ENCODE results near the gene TRMU. TPM values are rescaled to one million over a fixed set of nuclear protein-coding genes. Genes with fewer than 3 reads are reported as not detected.

Gene TRMU
- total RNA-seq, 1 experiment from 2014 or later, result 90.1 TPM

DNA sequence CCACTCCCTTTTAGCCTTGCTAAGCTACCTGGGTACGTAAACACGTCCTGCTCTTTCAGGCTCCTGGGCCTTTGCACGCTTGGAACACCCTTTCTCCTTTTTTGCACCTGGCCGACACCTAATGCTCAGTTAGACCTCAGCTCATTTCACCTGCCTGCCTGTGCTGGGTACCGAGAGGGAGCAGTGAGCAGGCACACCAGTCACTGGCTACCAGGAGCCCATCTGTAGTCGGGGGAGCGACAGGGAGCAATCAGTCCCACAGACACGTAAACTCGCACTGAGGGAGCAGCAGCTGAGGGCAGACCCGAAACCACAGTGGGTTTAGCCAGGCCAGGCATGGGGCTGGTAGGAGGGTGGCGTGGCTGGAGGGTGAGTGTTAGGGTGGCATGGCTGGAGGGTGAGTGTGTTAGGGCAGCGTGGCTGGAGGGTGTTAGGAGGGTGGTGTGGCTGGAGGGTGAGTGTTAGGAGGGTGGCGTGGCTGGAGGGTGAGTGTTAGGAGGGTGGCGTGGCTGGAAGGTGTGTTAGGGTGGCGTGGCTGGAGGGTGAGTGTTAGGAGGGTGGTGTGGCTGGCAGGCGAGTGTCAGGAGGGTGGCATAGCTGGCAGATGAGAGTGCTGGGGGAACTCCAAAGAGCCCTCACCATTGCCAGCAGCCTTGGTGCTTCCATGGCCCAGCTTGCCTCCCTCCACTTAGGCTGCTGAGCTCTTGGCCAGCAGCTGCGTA, 45.2 kb upstream of the TRMU start:
- H3K4me3 ChIP-seq (ENCODE audit: low read depth, low read length, poor library complexity, severe bottlenecking), result no peak overlapping the region
- ChIA-PET CTCF (no interaction called here), POLR2A (ENCODE audit: low non-redundant PET) (no interaction called here)
- peaks cover 9% of the 10 kb centered on the region for H3K4me1 ChIP-seq (ENCODE audit: insufficient read depth, low read length, poor library complexity, severe bottlenecking)
- no peaks in the 10 kb centered on the region for H3K27me3 ChIP-seq (replicated peaks; ENCODE audit: insufficient read depth, low read depth, low read length, poor library complexity)
- intact Hi-C loops (cut with micrococcal nuclease; ENCODE audit: unreplicated experiment), result no loop called here
- no peak for DNase-seq (ENCODE audit: low spot score)
- H3K36me3 ChIP-seq (ENCODE audit: insufficient read depth, low read length, poor library complexity, severe bottlenecking), result no peaks in the 10 kb centered on the region
- H3K27ac ChIP-seq (ENCODE audit: low read depth, low read length, poor library complexity, severe bottlenecking), result no peak overlapping the region
- H3K9me3 ChIP-seq (ENCODE audit: low read depth, low read length, poor library complexity, severe bottlenecking), result no peaks in the 10 kb centered on the region
- no TSS peak for BruUV-seq (replicated peaks)
- TF ChIP-seq EZH2 (IDR thresholded peaks at IDR 0.05; ENCODE audit: borderline replicate concordance, low read depth, low read length, poor library complexity, severe bottlenecking), result no peak
- TF ChIP-seq, protein P1, sequence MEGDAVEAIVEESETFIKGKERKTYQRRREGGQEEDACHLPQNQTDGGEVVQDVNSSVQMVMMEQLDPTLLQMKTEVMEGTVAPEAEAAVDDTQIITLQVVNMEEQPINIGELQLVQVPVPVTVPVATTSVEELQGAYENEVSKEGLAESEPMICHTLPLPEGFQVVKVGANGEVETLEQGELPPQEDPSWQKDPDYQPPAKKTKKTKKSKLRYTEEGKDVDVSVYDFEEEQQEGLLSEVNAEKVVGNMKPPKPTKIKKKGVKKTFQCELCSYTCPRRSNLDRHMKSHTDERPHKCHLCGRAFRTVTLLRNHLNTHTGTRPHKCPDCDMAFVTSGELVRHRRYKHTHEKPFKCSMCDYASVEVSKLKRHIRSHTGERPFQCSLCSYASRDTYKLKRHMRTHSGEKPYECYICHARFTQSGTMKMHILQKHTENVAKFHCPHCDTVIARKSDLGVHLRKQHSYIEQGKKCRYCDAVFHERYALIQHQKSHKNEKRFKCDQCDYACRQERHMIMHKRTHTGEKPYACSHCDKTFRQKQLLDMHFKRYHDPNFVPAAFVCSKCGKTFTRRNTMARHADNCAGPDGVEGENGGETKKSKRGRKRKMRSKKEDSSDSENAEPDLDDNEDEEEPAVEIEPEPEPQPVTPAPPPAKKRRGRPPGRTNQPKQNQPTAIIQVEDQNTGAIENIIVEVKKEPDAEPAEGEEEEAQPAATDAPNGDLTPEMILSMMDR (conservative IDR thresholded peaks at IDR 0.05; ENCODE audit: low read depth, low read length), result no peak

GRCh38 chr22:46290843-46291785, 44.4 kb upstream of the TRMU start:
- Histone ChIP-seq H3K27me3 (replicated peaks; ENCODE audit: insufficient read depth, low read depth, low read length, poor library complexity) (no peaks in the 10 kb centered on the region), H3K4me1 (ENCODE audit: insufficient read depth, low read length, poor library complexity, severe bottlenecking) (peaks cover 16% of the 10 kb centered on the region), H3K9me3 (ENCODE audit: low read depth, low read length, poor library complexity, severe bottlenecking) (no peaks in the 10 kb centered on the region), H3K4me3 (ENCODE audit: low read depth, low read length, poor library complexity, severe bottlenecking) (no peak overlapping the region), H3K27ac (ENCODE audit: low read depth, low read length, poor library complexity, severe bottlenecking) (no peak overlapping the region), H3K36me3 (ENCODE audit: insufficient read depth, low read length, poor library complexity, severe bottlenecking) (no peaks in the 10 kb centered on the region)
- intact Hi-C loops (cut with micrococcal nuclease; ENCODE audit: unreplicated experiment), result no loop called here
- no TSS peak for BruUV-seq (replicated peaks)
- POLR2A ChIA-PET (ENCODE audit: low non-redundant PET), result no interaction called here
- no peak for DNase-seq (ENCODE audit: low spot score)
- TF ChIP-seq, protein P1 (conservative IDR thresholded peaks at IDR 0.05; ENCODE audit: low read depth, low read length), result no peak
- no peak for TF ChIP-seq EZH2 (IDR thresholded peaks at IDR 0.05; ENCODE audit: borderline replicate concordance, low read depth, low read length, poor library complexity, severe bottlenecking)
- CTCF ChIA-PET, result no interaction called here

DNA sequence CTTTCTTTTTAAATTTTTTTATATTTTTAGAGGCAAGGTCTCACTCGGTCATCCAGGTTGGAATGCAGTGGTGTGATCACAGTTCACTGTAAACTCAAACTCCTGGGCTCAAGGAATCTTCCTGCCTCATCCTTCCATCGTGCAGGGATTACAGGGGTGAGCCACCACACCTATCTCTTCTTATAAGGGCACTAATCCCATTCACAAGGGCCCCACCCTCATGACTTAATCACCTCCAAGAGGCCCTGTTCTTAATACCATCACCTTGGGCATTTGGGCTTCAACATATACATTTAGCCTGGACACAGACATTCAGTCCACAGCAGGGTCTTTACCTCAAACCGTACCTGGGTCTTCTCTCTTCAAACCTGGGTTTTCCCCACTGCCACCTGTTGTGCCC, 43.3 kb upstream of the TRMU start:
- H3K27ac ChIP-seq (ENCODE audit: low read depth, low read length, poor library complexity, severe bottlenecking), result no peak overlapping the region
- no TSS peak for BruUV-seq (replicated peaks)
- no peak overlapping the region for H3K4me3 ChIP-seq (ENCODE audit: low read depth, low read length, poor library complexity, severe bottlenecking)
- POLR2A ChIA-PET (ENCODE audit: low non-redundant PET), result no interaction called here
- CTCF ChIA-PET, result no interaction called here
- H3K4me1 ChIP-seq (ENCODE audit: insufficient read depth, low read length, poor library complexity, severe bottlenecking), result peaks cover 19% of the 10 kb centered on the region
- TF ChIP-seq, protein P1 (conservative IDR thresholded peaks at IDR 0.05; ENCODE audit: low read depth, low read length), result no peak
- TF ChIP-seq EZH2 (IDR thresholded peaks at IDR 0.05; ENCODE audit: borderline replicate concordance, low read depth, low read length, poor library complexity, severe bottlenecking), result no peak
- no peaks in the 10 kb centered on the region for H3K36me3 ChIP-seq (ENCODE audit: insufficient read depth, low read length, poor library complexity, severe bottlenecking)
- H3K9me3 ChIP-seq (ENCODE audit: low read depth, low read length, poor library complexity, severe bottlenecking), result no peaks in the 10 kb centered on the region
- intact Hi-C loops (cut with micrococcal nuclease; ENCODE audit: unreplicated experiment), result no loop called here
- no peak for DNase-seq (ENCODE audit: low spot score)
- H3K27me3 ChIP-seq (replicated peaks; ENCODE audit: insufficient read depth, low read depth, low read length, poor library complexity), result no peaks in the 10 kb centered on the region

All from A673 (cell line).